ENCODE results near the gene CPPED1. TPM values are rescaled to one million over a fixed set of nuclear protein-coding genes. Genes with fewer than 3 reads are reported as not detected.

CPPED1 gene
- total and polyA plus RNA-seq, 7 donors, result 2.7 to 6.1 (median 3.5) TPM

GRCh38 chr16:12798171-12798570 is 5.5 kb downstream of the CPPED1 start:
- intact Hi-C loops (cut with DNase I), result no loop called here
- H3K4me1 ChIP-seq, result peaks cover 3% of the 10 kb centered on the region
- no peaks in the 10 kb centered on the region for H3K36me3 ChIP-seq (ENCODE audit: insufficient read depth in 1 of 2, low read depth in 1 of 2)
- TF ChIP-seq, protein P1, sequence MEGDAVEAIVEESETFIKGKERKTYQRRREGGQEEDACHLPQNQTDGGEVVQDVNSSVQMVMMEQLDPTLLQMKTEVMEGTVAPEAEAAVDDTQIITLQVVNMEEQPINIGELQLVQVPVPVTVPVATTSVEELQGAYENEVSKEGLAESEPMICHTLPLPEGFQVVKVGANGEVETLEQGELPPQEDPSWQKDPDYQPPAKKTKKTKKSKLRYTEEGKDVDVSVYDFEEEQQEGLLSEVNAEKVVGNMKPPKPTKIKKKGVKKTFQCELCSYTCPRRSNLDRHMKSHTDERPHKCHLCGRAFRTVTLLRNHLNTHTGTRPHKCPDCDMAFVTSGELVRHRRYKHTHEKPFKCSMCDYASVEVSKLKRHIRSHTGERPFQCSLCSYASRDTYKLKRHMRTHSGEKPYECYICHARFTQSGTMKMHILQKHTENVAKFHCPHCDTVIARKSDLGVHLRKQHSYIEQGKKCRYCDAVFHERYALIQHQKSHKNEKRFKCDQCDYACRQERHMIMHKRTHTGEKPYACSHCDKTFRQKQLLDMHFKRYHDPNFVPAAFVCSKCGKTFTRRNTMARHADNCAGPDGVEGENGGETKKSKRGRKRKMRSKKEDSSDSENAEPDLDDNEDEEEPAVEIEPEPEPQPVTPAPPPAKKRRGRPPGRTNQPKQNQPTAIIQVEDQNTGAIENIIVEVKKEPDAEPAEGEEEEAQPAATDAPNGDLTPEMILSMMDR (IDR thresholded peaks at IDR 0.05), result no peak
- ATAC-seq (no peak), DNase-seq (no peak)
- no peaks in the 10 kb centered on the region for H3K9me3 ChIP-seq
- no peak overlapping the region for H3K4me3 ChIP-seq
- H3K27me3 ChIP-seq (ENCODE audit: insufficient read depth in 3 of 3, low read length in 2 of 3), result no peaks in the 10 kb centered on the region
- H3K27ac ChIP-seq, result no peak overlapping the region

GRCh38 chr16:12796498-12796897 is 7.2 kb downstream of the CPPED1 start:
- H3K9me3 ChIP-seq, result no peaks in the 10 kb centered on the region
- intact Hi-C loops (cut with DNase I), result no loop called here
- TF ChIP-seq, protein P1 (IDR thresholded peaks at IDR 0.05), result no peak
- ATAC-seq (no peak), DNase-seq (no peak)
- H3K4me1 ChIP-seq, result no peaks in the 10 kb centered on the region
- H3K27ac ChIP-seq, result no peak overlapping the region
- no peaks in the 10 kb centered on the region for H3K36me3 ChIP-seq (ENCODE audit: insufficient read depth in 1 of 2, low read depth in 1 of 2)
- no peak overlapping the region for H3K4me3 ChIP-seq
- no peaks in the 10 kb centered on the region for H3K27me3 ChIP-seq (ENCODE audit: insufficient read depth in 3 of 3, low read length in 2 of 3)
- WGBS, 3 donors, result 93 to 96% (median 94%) methylated on average over 5 of the region's 5 CpGs

GRCh38 chr16:12794486-12795387 is 8.9 kb downstream of the CPPED1 start:
- DNase-seq, result peak in 1 of 2 donors; percentile 32
- no peaks in the 10 kb centered on the region for H3K36me3 ChIP-seq (ENCODE audit: insufficient read depth in 1 of 2, low read depth in 1 of 2)
- intact Hi-C loops (cut with DNase I), result no loop called here
- no peaks in the 10 kb centered on the region for H3K9me3 ChIP-seq
- WGBS, 3 donors, result 44 to 64% (median 47%) methylated on average over 12 of the region's 12 CpGs
- H3K4me1 ChIP-seq, result no peaks in the 10 kb centered on the region
- TF ChIP-seq, protein P1 (IDR thresholded peaks at IDR 0.05), result no peak
- H3K27ac ChIP-seq, result no peak overlapping the region
- ATAC-seq, result no peak
- H3K4me3 ChIP-seq, result no peak overlapping the region
- no peaks in the 10 kb centered on the region for H3K27me3 ChIP-seq (ENCODE audit: insufficient read depth in 3 of 3, low read length in 2 of 3)

- ATAC-seq (no peak), DNase-seq (no peak)
- Histone ChIP-seq H3K27me3 (ENCODE audit: insufficient read depth in 3 of 3, low read length in 2 of 3) (no peaks in the 10 kb centered on the region), H3K36me3 (ENCODE audit: insufficient read depth in 1 of 2, low read depth in 1 of 2) (no peaks in the 10 kb centered on the region), H3K4me3 (no peak overlapping the region), H3K4me1 (no peaks in the 10 kb centered on the region), H3K27ac (no peak overlapping the region), H3K9me3 (no peaks in the 10 kb centered on the region)
- TF ChIP-seq, protein P1 (IDR thresholded peaks at IDR 0.05), result no peak
- WGBS, 3 donors, result 69 to 84% (median 83%) methylated on average over 3 of the region's 3 CpGs
- intact Hi-C loops (cut with DNase I), result no loop called here
Observed at GRCh38 chr16:12793865-12794240, 9.8 kb downstream of the CPPED1 start.

Measured in psoas muscle (tissue), 8 donors.